AG09309 (cell line): ENCODE results near the gene DLD.

ENCODE experiments used
- DNase-seq: peaks from one replicate; pipeline ENCODE4 v3.0.0-alpha.2; 2010; ENCODE audit warnings: low read depth
- H3K4me3 ChIP-seq: 2 replicates; pipeline ENCODE4 v1.5.1; 2011; ENCODE audit warnings: mild to moderate bottlenecking, low read depth, low read length, moderate library complexity; ENCODE audit not compliant: control insufficient read depth
- TF ChIP-seq, protein P1 (sequence below): IDR thresholded peaks from 2 replicates; pipeline ENCODE4 v1.5.1; 2011; ENCODE audit warnings: mild to moderate bottlenecking, low read depth, low read length, inconsistent platforms; ENCODE audit not compliant: insufficient read depth, control insufficient read depth; ENCODE audit errors: missing control alignments

DLD gene

GRCh38 chr7:107944411-107945169, 53.6 kb downstream of the DLD start:
- TF ChIP-seq, protein P1, sequence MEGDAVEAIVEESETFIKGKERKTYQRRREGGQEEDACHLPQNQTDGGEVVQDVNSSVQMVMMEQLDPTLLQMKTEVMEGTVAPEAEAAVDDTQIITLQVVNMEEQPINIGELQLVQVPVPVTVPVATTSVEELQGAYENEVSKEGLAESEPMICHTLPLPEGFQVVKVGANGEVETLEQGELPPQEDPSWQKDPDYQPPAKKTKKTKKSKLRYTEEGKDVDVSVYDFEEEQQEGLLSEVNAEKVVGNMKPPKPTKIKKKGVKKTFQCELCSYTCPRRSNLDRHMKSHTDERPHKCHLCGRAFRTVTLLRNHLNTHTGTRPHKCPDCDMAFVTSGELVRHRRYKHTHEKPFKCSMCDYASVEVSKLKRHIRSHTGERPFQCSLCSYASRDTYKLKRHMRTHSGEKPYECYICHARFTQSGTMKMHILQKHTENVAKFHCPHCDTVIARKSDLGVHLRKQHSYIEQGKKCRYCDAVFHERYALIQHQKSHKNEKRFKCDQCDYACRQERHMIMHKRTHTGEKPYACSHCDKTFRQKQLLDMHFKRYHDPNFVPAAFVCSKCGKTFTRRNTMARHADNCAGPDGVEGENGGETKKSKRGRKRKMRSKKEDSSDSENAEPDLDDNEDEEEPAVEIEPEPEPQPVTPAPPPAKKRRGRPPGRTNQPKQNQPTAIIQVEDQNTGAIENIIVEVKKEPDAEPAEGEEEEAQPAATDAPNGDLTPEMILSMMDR: no peak
- DNase-seq: no peak
- H3K4me3 ChIP-seq: no peak overlapping the region

- TF ChIP-seq, protein P1: no peak
- H3K4me3 ChIP-seq: no peak overlapping the region
- DNase-seq: no peak
Measured at GRCh38 chr7:107945332-107945731, 54.3 kb downstream of the DLD start.

DNA sequence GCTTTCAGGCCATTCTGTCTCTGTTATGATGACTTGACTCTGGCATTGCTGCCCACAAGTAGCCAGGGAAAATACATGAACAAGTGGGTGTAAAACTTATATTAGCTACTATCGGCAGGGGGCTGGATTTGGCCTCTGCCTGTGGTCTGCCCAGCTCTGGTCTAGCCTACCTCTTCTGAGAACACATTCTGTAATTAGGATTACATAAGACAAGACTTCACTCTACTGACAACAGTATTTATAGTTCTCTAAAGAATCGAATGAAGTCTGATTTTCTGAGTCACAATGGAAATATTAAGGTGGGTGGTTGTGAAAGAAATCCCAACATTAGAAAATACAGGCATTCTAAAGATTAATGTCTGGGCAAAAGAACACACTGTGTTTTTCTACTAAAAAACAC, 55.5 kb downstream of the DLD start:
- no peak overlapping the region for H3K4me3 ChIP-seq
- TF ChIP-seq, protein P1: no peak
- DNase-seq: no peak

DNA sequence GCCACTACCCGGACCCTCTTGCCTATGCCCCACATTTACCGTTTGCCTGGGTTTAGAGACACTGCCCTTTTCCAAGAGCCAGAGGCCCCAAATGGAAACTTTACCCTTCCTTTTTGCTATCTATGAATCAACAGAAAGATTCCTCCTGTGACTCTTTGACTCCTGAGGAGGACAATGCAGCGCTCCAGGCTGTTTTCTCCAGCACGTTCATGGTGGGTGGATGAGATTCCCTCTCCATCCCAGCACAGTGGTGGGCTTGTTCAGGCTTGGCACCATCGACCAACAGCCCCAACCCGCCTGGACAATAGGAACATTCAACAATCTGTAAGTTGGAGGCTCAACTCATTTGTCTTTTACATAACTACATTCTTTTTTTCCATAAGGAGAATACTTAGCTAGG, 55.9 kb downstream of the DLD start:
- H3K4me3 ChIP-seq: no peak overlapping the region
- TF ChIP-seq, protein P1: no peak
- DNase-seq: no peak

DNA sequence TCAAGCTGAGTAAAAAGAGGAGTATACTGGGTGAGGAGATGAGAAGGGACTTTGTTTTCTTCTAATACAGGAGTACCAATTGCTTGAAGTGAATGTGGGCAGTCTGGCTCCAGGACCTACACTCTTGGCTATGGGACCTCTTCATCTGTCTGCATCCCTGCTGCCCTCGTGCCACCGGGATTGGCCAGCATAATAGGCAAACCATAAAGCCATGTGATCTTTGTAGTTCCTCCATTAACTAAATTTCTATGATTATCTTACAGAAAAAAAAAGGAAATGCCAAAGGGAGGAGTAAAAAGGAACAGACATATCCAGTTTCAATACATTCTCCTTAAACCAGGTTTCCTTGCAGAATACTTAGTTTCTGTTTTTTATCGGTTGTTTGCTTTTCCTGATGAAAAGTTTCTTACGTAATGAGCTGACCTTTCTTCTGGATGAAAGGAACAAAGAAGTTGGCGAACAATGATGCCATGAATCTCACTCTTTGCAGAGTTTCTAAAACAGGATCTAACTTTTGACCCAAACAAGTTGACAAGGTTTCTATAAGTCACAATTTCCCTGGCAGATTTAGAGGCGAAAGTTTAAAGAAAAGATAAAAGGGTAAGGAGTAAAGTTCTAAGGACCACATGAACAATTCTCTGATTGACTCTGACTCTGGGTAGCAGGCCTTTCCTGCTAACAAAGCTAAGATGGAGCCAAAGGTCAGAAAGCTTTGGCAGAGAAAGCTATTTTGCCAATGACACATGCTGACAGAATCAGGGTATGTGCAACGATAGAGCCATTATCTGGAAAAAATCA, 57.9 kb downstream of the DLD start:
- TF ChIP-seq, protein P1: no peak
- DNase-seq: peak; percentile 81
- no peak overlapping the region for H3K4me3 ChIP-seq

- TF ChIP-seq, protein P1: no peak
- DNase-seq: no peak
- H3K4me3 ChIP-seq: no peak overlapping the region
Measured at GRCh38 chr7:107949443-107949935, 58.5 kb downstream of the DLD start.
